GM23338 (cell line): Measurements from ENCODE around the gene ITGB5. TPM values are rescaled to one million over a fixed set of nuclear protein-coding genes. Genes with fewer than 3 reads are reported as not detected.

Experiments used
- ATAC-seq: fragments of 200-7000 bp; cut with Tn5 transposase; 3 replicates; pipeline ENCODE4 v1.9.1; 2020
- DNase-seq: peaks from one replicate; pipeline ENCODE4 v3.0.0-alpha.2; 2015; ENCODE audit warnings: low spot score
- H2AFZ ChIP-seq: fragments of 200-600 bp; sonication (generic); 2 replicates; pipeline ENCODE4 v1.8.0; 2016; ENCODE audit warnings: antibody characterized with exemption, mild to moderate bottlenecking, moderate library complexity
- H3F3A ChIP-seq: fragments of 200-600 bp; sonication (generic); replicated peaks from 2 replicates; pipeline ENCODE4 v1.8.0; 2017; ENCODE audit warnings: antibody characterized with exemption, mixed run types, low read depth
- H3K27ac ChIP-seq: fragments of 200-600 bp; sonication (generic); 2 replicates; pipeline ENCODE4 v1.6.1; 2016; ENCODE audit warnings: low read depth
- H3K27me3 ChIP-seq: fragments of 200-600 bp; sonication (generic); 2 replicates; pipeline ENCODE4 v1.8.0; 2016; ENCODE audit warnings: mild to moderate bottlenecking, mixed run types, moderate library complexity; ENCODE audit not compliant: insufficient read depth
- H3K36me3 ChIP-seq: fragments of 200-600 bp; sonication (generic); 2 replicates; pipeline ENCODE4 v1.8.0; 2016; ENCODE audit warnings: mild to moderate bottlenecking; ENCODE audit not compliant: insufficient read depth
- H3K4me1 ChIP-seq: fragments of 200-600 bp; sonication (generic); 2 replicates; pipeline ENCODE4 v1.8.0; 2016; ENCODE audit warnings: mild to moderate bottlenecking, moderate library complexity; ENCODE audit not compliant: insufficient read depth
- H3K4me2 ChIP-seq: fragments of 200-600 bp; sonication (generic); 2 replicates; pipeline ENCODE4 v1.7.1; 2017; ENCODE audit warnings: mixed run types
- H3K4me3 ChIP-seq: fragments of 200-600 bp; sonication (generic); 2 replicates; pipeline ENCODE4 v1.6.1; 2016; ENCODE audit warnings: mixed run types
- H3K79me2 ChIP-seq: fragments of 200-600 bp; sonication (generic); replicated peaks from 2 replicates; pipeline ENCODE4 v1.8.0; 2017; ENCODE audit warnings: mild to moderate bottlenecking; ENCODE audit not compliant: insufficient read depth
- H3K9me2 ChIP-seq: fragments of 200-600 bp; sonication (generic); 2 replicates; pipeline ENCODE4 v1.8.0; 2017; ENCODE audit not compliant: insufficient read depth
- H4K20me1 ChIP-seq: fragments of 200-600 bp; sonication (generic); replicated peaks from 2 replicates; pipeline ENCODE4 v1.8.0; 2017; ENCODE audit warnings: mild to moderate bottlenecking; ENCODE audit not compliant: insufficient read depth
- H3K27ac Mint-ChIP-seq: 2 replicates; pipeline ENCODE4 v1.8.0; 2020; ENCODE audit warnings: inconsistent platforms, mild to moderate bottlenecking, moderate library complexity, mixed read lengths
- H3K27me3 Mint-ChIP-seq: 3 replicates; pipeline ENCODE4 v1.8.0; 2022; ENCODE audit warnings: low read depth, mild to moderate bottlenecking, moderate library complexity, mixed read lengths, inconsistent platforms; ENCODE audit not compliant: insufficient read depth, poor library complexity
- H3K36me3 Mint-ChIP-seq: 3 replicates; pipeline ENCODE4 v1.8.0; 2021; ENCODE audit warnings: low read depth, mild to moderate bottlenecking, inconsistent platforms, moderate library complexity, mixed read lengths
- H3K4me1 Mint-ChIP-seq: 3 replicates; pipeline ENCODE4 v1.8.0; 2020; ENCODE audit warnings: mild to moderate bottlenecking, inconsistent platforms, mixed read lengths
- H3K4me3 Mint-ChIP-seq: 3 replicates; pipeline ENCODE4 v1.8.0; 2021; ENCODE audit warnings: moderate library complexity, mild to moderate bottlenecking, inconsistent platforms, mixed read lengths
- H3K9me3 Mint-ChIP-seq: 3 replicates; pipeline ENCODE4 v1.8.0; 2020; ENCODE audit warnings: moderate library complexity, mild to moderate bottlenecking, inconsistent platforms, mixed read lengths
- CTCF ChIP-seq, 2 experiments: fragments of 200-600 bp in 1 of 2; sonication (generic) in 1 of 2; conservative IDR thresholded peaks; 2 replicates each; pipeline versions ENCODE4 v1.5.1 to v1.6.1; 2016 to 2017; ENCODE audit warnings: antibody characterized with exemption in 2 of 2, low read depth in 2 of 2, mild to moderate bottlenecking in 2 of 2, moderate library complexity in 1 of 2
- ETS1 ChIP-seq: IDR thresholded peaks from 2 replicates; pipeline ENCODE4 v1.6.1; 2016; ENCODE audit warnings: antibody characterized with exemption
- JUNB ChIP-seq: IDR thresholded peaks from one replicate; pipeline ENCODE4 v1.6.1; 2016; ENCODE audit warnings: antibody characterized with exemption; ENCODE audit not compliant: unreplicated experiment
- NANOG ChIP-seq: IDR thresholded peaks from 2 replicates; pipeline ENCODE4 v1.6.1; 2016; ENCODE audit warnings: antibody characterized with exemption, borderline replicate concordance
- POLR2AphosphoS5 ChIP-seq: IDR thresholded peaks from 2 replicates; pipeline ENCODE4 v1.6.1; 2016; ENCODE audit warnings: antibody characterized with exemption, low read depth
- REST ChIP-seq: IDR thresholded peaks from one replicate; pipeline ENCODE4 v1.6.1; 2018; ENCODE audit warnings: antibody characterized with exemption; ENCODE audit not compliant: unreplicated experiment
- ZNF114 ChIP-seq: fragments of 250-450 bp; sonication (Bioruptor Pico); IDR thresholded peaks from 2 replicates; pipeline ENCODE4 v1.5.0; 2020; ENCODE audit warnings: mild to moderate bottlenecking, moderate library complexity
- ZNF462 ChIP-seq: fragments of 250-450 bp; sonication (Bioruptor Pico); IDR thresholded peaks from 2 replicates; pipeline ENCODE4 v1.5.0; 2020; ENCODE audit warnings: mild to moderate bottlenecking, moderate library complexity
- polyA plus RNA-seq: library from polyadenylated mRNA; unstranded; fragments of >200 nt; fragmentation: Nextera tagmentation; extraction: Ambion mirVana; gene quantifications from 2 replicates; pipeline ENCODE4 v1.2.1, GENCODE V29; 2016
- total RNA-seq: library from RNA; depleted of rRNA; stranded (reverse); fragments of >200 nt; shearing (Covaris generic); gene quantifications from 2 replicates; pipeline ENCODE4 v1.2.3, GENCODE V29; 2014

ITGB5 gene
- total and polyA plus RNA-seq, 2 experiments from 2014 or later = 68.2 to 269 TPM

- peaks cover 19% of the 10 kb centered on the region for H3K27me3 Mint-ChIP-seq
- H3K27ac ChIP-seq = peak overlapping the region; percentile 95
- H3K27me3 ChIP-seq = no peaks in the 10 kb centered on the region
- peak overlapping the region; percentile 10 for H3K27ac Mint-ChIP-seq
- DNase-seq = no peak
- peaks cover 89% of the 10 kb centered on the region for H3K79me2 ChIP-seq
- peaks cover 58% of the 10 kb centered on the region for H3K4me1 Mint-ChIP-seq
- peak overlapping the region; percentile 14; the same call in 1 of the 3 replicates for H3K4me3 Mint-ChIP-seq
- no peaks in the 10 kb centered on the region; the same call in 2 of the 3 replicates for H3K9me3 Mint-ChIP-seq
- H3K9me2 ChIP-seq = no peaks in the 10 kb centered on the region
- no peaks in the 10 kb centered on the region for H3K36me3 ChIP-seq
- no peak for TF ChIP-seq POLR2AphosphoS5
- H3K4me3 ChIP-seq = peak overlapping the region; percentile 71; the same call in 1 of the 2 replicates
- H2AFZ ChIP-seq = no peak overlapping the region
- peak overlapping the region; percentile 88 for H3K4me2 ChIP-seq
- peaks cover 6% of the 10 kb centered on the region for H3F3A ChIP-seq
- peaks cover 63% of the 10 kb centered on the region for H3K4me1 ChIP-seq
- H4K20me1 ChIP-seq = peaks cover 28% of the 10 kb centered on the region
- peaks cover 10% of the 10 kb centered on the region for H3K36me3 Mint-ChIP-seq
- ATAC-seq = no peak
Observed at GRCh38 chr3:124881976-124882697, 5.0 kb downstream of the ITGB5 start.

GRCh38 chr3:124879337-124879680 is 7.9 kb downstream of the ITGB5 start:
- Histone ChIP-seq H2AFZ (no peak overlapping the region), H3K4me2 (peak overlapping the region; percentile 40; the same call in 1 of the 2 replicates), H3K27me3 (no peaks in the 10 kb centered on the region), H3K27ac (no peak overlapping the region), H3K4me1 (peaks cover 74% of the 10 kb centered on the region), H3K9me2 (no peaks in the 10 kb centered on the region), H3F3A (peaks cover 6% of the 10 kb centered on the region), H3K79me2 (peaks cover 100% of the 10 kb centered on the region), H4K20me1 (peaks cover 39% of the 10 kb centered on the region), H3K36me3 (no peaks in the 10 kb centered on the region), H3K4me3 (no peak overlapping the region)
- H3K27me3 Mint-ChIP-seq = peaks cover 10% of the 10 kb centered on the region
- peaks cover 7% of the 10 kb centered on the region for H3K36me3 Mint-ChIP-seq
- ATAC-seq (no peak), DNase-seq (no peak)
- peaks cover 59% of the 10 kb centered on the region for H3K4me1 Mint-ChIP-seq
- H3K4me3 Mint-ChIP-seq = no peak overlapping the region; the same call in 2 of the 3 replicates
- H3K9me3 Mint-ChIP-seq = no peaks in the 10 kb centered on the region
- H3K27ac Mint-ChIP-seq = no peak overlapping the region
- TF ChIP-seq CTCF (conservative IDR thresholded peaks at IDR 0.05; ENCODE audit: low read depth in 2 of 2) (no peak), ZNF462 (CRISPR knock-in tag) (no peak), ETS1 (no peak), REST (no peak), POLR2AphosphoS5 (no peak), JUNB (no peak), ZNF114 (no peak), NANOG (no peak)
